Muscle of leg (tissue), 11 donors: ENCODE results near the gene PIR. TPM values are rescaled to one million over a fixed set of nuclear protein-coding genes. Genes with fewer than 3 reads are reported as not detected.

Experiments
- DNase-seq: peaks from one replicate; pipeline ENCODE4 v3.0.0; 2013
- H3K27ac ChIP-seq: one replicate; pipeline ENCODE4 v1.5.1; 2013; ENCODE audit warnings: mild to moderate bottlenecking, low read length, control low read depth
- H3K27me3 ChIP-seq: one replicate; pipeline ENCODE4 v1.6.1; 2013; ENCODE audit warnings: low read length; ENCODE audit not compliant: control insufficient read depth, insufficient read depth
- H3K36me3 ChIP-seq: one replicate; pipeline ENCODE4 v1.6.1; 2013; ENCODE audit warnings: low read length; ENCODE audit not compliant: control insufficient read depth, insufficient read depth
- H3K4me1 ChIP-seq: one replicate; pipeline ENCODE4 v1.6.1; 2013; ENCODE audit warnings: low read length; ENCODE audit not compliant: control insufficient read depth, insufficient read depth
- H3K4me3 ChIP-seq: one replicate; pipeline ENCODE4 v1.5.1; 2013; ENCODE audit warnings: low read length, control low read depth
- H3K9me3 ChIP-seq: replicated peaks from 2 replicates; pipeline ENCODE4 v1.6.1; 2013; ENCODE audit warnings: low read depth, low read length; ENCODE audit not compliant: control insufficient read depth
- WGBS: methylation state at CpG from one replicate; pipeline ENCODE4 v1.1.5; 2013; ENCODE audit warnings: missing lambda C conversion rate; ENCODE audit not compliant: insufficient coverage; 5-methylcytosine and 5-hydroxymethylcytosine counted together
- polyA plus RNA-seq, 8 donors: library from polyadenylated mRNA; unstranded; fragments of 120-200 nt; gene quantifications; one replicate each; pipeline versions ENCODE4 v1.2.1 to v1.2.3, GENCODE V29; 2013; ENCODE audit warnings: inconsistent platforms in 1 of 8, low replicate concordance in 1 of 8; ENCODE audit not compliant: insufficient read length in 8 of 8, insufficient read depth in 1 of 8
- total RNA-seq: library from RNA; stranded (reverse); fragments of 120-200 nt; gene quantifications from one replicate; pipeline ENCODE4 v1.2.4, GENCODE V29; 2013

PIR gene
- total and polyA plus RNA-seq, 9 donors: 2.1 to 5.0 (median 3.5) TPM

GRCh38 chrX:15465896-15466651, 27.1 kb downstream of the PIR start:
- Histone ChIP-seq H3K9me3 (no peaks in the 10 kb centered on the region), H3K36me3 (no peaks in the 10 kb centered on the region), H3K27me3 (peaks cover 14% of the 10 kb centered on the region), H3K27ac (no peak overlapping the region), H3K4me3 (no peak overlapping the region), H3K4me1 (no peaks in the 10 kb centered on the region)
- 66% methylated on average over 6 of the region's 9 CpGs for WGBS
- DNase-seq: no peak

- peaks cover 17% of the 10 kb centered on the region for H3K27me3 ChIP-seq
- no peak overlapping the region for H3K27ac ChIP-seq
- H3K4me1 ChIP-seq: no peaks in the 10 kb centered on the region
- H3K9me3 ChIP-seq: no peaks in the 10 kb centered on the region
- DNase-seq: peak; percentile 40
- H3K36me3 ChIP-seq: no peaks in the 10 kb centered on the region
- H3K4me3 ChIP-seq: no peak overlapping the region
- WGBS: no CpG with 5 or more reads among the region's 4 CpGs
These were observed 27.8 kb downstream of the PIR start for GRCh38 chrX:15465347-15465746.

- DNase-seq: no peak
- peaks cover 17% of the 10 kb centered on the region for H3K27me3 ChIP-seq
- H3K9me3 ChIP-seq: no peaks in the 10 kb centered on the region
- H3K4me1 ChIP-seq: no peaks in the 10 kb centered on the region
- no peak overlapping the region for H3K27ac ChIP-seq
- no peaks in the 10 kb centered on the region for H3K36me3 ChIP-seq
- H3K4me3 ChIP-seq: no peak overlapping the region
These were observed 28.4 kb downstream of the PIR start for GRCh38 chrX:15464704-15465103.

- Histone ChIP-seq H3K27me3 (peaks cover 35% of the 10 kb centered on the region), H3K4me3 (no peak overlapping the region), H3K9me3 (no peaks in the 10 kb centered on the region), H3K36me3 (no peaks in the 10 kb centered on the region), H3K27ac (no peak overlapping the region), H3K4me1 (peaks cover 3% of the 10 kb centered on the region)
- no peak for DNase-seq
- WGBS: 50% methylated on average over 1 of the region's 1 CpG
These were observed 41.2 kb downstream of the PIR start for GRCh38 chrX:15451913-15452312.

GRCh38 chrX:15448010-15448639, 45.0 kb downstream of the PIR start:
- no peaks in the 10 kb centered on the region for H3K36me3 ChIP-seq
- peaks cover 3% of the 10 kb centered on the region for H3K4me1 ChIP-seq
- 0% methylated on average over 1 of the region's 5 CpGs for WGBS
- H3K27ac ChIP-seq: no peak overlapping the region
- peaks cover 25% of the 10 kb centered on the region for H3K27me3 ChIP-seq
- no peaks in the 10 kb centered on the region for H3K9me3 ChIP-seq
- DNase-seq: peak; percentile 37
- H3K4me3 ChIP-seq: no peak overlapping the region

- Histone ChIP-seq H3K4me3 (no peak overlapping the region), H3K36me3 (no peaks in the 10 kb centered on the region), H3K27ac (no peak overlapping the region), H3K4me1 (peaks cover 2% of the 10 kb centered on the region), H3K9me3 (no peaks in the 10 kb centered on the region), H3K27me3 (peaks cover 13% of the 10 kb centered on the region)
- no CpG with 5 or more reads among the region's 5 CpGs for WGBS
- DNase-seq: peak; percentile 27
These were observed 51.7 kb downstream of the PIR start for GRCh38 chrX:15441464-15441863.

- 91% methylated on average over 3 of the region's 3 CpGs for WGBS
- H3K4me1 ChIP-seq: peaks cover 2% of the 10 kb centered on the region
- no peak for DNase-seq
These were observed 54.8 kb downstream of the PIR start for GRCh38 chrX:15438332-15438731.

GRCh38 chrX:15437724-15438123, 55.4 kb downstream of the PIR start:
- WGBS: 100% methylated on average over 1 of the region's 1 CpG
- Histone ChIP-seq H3K4me1 (peaks cover 2% of the 10 kb centered on the region), H3K36me3 (no peaks in the 10 kb centered on the region), H3K4me3 (no peak overlapping the region), H3K9me3 (no peaks in the 10 kb centered on the region), H3K27me3 (peaks cover 9% of the 10 kb centered on the region), H3K27ac (no peak overlapping the region)
- no peak for DNase-seq

More at GRCh38 chrX:15438332-15438731, 54.8 kb downstream of the PIR start:
- H3K4me3 ChIP-seq: no peak overlapping the region
- no peak overlapping the region for H3K27ac ChIP-seq
- peaks cover 9% of the 10 kb centered on the region for H3K27me3 ChIP-seq
- H3K9me3 ChIP-seq: no peaks in the 10 kb centered on the region
- no peaks in the 10 kb centered on the region for H3K36me3 ChIP-seq

GRCh38 chrX:15435836-15436619, 57.1 kb downstream of the PIR start:
- no CpG with 5 or more reads among the region's 2 CpGs for WGBS
- H3K27me3 ChIP-seq: peaks cover 6% of the 10 kb centered on the region
- H3K9me3 ChIP-seq: no peaks in the 10 kb centered on the region
- DNase-seq: no peak
- no peak overlapping the region for H3K27ac ChIP-seq
- no peaks in the 10 kb centered on the region for H3K36me3 ChIP-seq
- H3K4me3 ChIP-seq: no peak overlapping the region
- no peaks in the 10 kb centered on the region for H3K4me1 ChIP-seq

- Histone ChIP-seq H3K27me3 (peaks cover 6% of the 10 kb centered on the region), H3K4me3 (no peak overlapping the region), H3K4me1 (no peaks in the 10 kb centered on the region), H3K27ac (no peak overlapping the region), H3K9me3 (no peaks in the 10 kb centered on the region), H3K36me3 (no peaks in the 10 kb centered on the region)
- WGBS: 63% methylated on average over 2 of the region's 2 CpGs
- DNase-seq: no peak
These were observed 58.9 kb downstream of the PIR start for GRCh38 chrX:15434205-15434604.
